ENCODE measurements around the gene KCTD20. TPM values are rescaled to one million over a fixed set of nuclear protein-coding genes. Genes with fewer than 3 reads are reported as not detected.

Gene KCTD20
- total RNA-seq, 2 experiments from 2014 or later = 73.6 to 84.6 TPM

DNA sequence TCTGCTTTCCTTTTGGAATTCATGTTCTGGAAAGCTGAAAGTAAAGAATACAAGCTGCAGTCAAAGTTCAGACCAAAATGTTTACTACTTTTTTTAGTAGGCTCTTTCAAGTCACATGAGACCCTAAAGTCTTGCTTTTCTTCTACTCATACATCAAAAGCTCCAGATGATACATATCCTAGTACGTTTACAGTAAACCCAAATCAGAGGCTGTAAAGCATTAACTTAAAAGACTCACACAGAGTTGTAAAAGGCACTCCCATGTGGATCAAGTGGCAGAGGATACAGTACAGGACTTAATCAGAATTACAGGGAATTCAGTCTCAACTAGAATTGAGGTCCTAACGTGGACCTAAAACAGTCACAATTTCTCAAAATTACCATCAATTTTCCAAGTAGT lies 63.8 kb downstream of the KCTD20 start:
- H3K79me2 ChIP-seq (ENCODE audit: insufficient read depth, low read depth, low read length) = no peaks in the 10 kb centered on the region
- no peaks in the 10 kb centered on the region for H3K4me1 ChIP-seq (ENCODE audit: insufficient read depth, low read length, poor library complexity, severe bottlenecking)
- BruUV-seq (replicated peaks) = no TSS peak
- no peak overlapping the region for H2AFZ ChIP-seq (ENCODE audit: low read length)
- ChIA-PET CTCF (ENCODE audit: unreplicated experiment) (no interaction called here), POLR2A (interaction anchor here (1.0 to 1.3 kb wide), 3 partner anchors 15 to 27 kb away, joined by 3 to 4 read pairs (median 3); no protein-coding TSS in a partner anchor)
- peaks cover 90% of the 10 kb centered on the region for H3K36me3 ChIP-seq (ENCODE audit: insufficient read depth, low read length)
- H3K4me3 ChIP-seq (ENCODE audit: low read depth, low read length, poor library complexity, severe bottlenecking) = no peak overlapping the region
- H3K27ac ChIP-seq (ENCODE audit: low read depth, low read length, poor library complexity, severe bottlenecking) = no peak overlapping the region
- no peaks in the 10 kb centered on the region for H3K9me2 ChIP-seq (ENCODE audit: insufficient read depth, low read length)
- no peak overlapping the region for H3K4me2 ChIP-seq (ENCODE audit: low read length)
- DNase-seq (ENCODE audit: low spot score) = no peak
- H3K9me3 ChIP-seq (ENCODE audit: low read length) = peaks cover 6% of the 10 kb centered on the region; the same call in 1 of the 2 replicates
- intact Hi-C loops (cut with micrococcal nuclease; ENCODE audit: unreplicated experiment) = no loop called here
- no peaks in the 10 kb centered on the region for H4K20me1 ChIP-seq (ENCODE audit: insufficient read depth, low read length)
- TF ChIP-seq, protein P1, sequence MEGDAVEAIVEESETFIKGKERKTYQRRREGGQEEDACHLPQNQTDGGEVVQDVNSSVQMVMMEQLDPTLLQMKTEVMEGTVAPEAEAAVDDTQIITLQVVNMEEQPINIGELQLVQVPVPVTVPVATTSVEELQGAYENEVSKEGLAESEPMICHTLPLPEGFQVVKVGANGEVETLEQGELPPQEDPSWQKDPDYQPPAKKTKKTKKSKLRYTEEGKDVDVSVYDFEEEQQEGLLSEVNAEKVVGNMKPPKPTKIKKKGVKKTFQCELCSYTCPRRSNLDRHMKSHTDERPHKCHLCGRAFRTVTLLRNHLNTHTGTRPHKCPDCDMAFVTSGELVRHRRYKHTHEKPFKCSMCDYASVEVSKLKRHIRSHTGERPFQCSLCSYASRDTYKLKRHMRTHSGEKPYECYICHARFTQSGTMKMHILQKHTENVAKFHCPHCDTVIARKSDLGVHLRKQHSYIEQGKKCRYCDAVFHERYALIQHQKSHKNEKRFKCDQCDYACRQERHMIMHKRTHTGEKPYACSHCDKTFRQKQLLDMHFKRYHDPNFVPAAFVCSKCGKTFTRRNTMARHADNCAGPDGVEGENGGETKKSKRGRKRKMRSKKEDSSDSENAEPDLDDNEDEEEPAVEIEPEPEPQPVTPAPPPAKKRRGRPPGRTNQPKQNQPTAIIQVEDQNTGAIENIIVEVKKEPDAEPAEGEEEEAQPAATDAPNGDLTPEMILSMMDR (conservative IDR thresholded peaks at IDR 0.05; ENCODE audit: low read length) = no peak

DNA sequence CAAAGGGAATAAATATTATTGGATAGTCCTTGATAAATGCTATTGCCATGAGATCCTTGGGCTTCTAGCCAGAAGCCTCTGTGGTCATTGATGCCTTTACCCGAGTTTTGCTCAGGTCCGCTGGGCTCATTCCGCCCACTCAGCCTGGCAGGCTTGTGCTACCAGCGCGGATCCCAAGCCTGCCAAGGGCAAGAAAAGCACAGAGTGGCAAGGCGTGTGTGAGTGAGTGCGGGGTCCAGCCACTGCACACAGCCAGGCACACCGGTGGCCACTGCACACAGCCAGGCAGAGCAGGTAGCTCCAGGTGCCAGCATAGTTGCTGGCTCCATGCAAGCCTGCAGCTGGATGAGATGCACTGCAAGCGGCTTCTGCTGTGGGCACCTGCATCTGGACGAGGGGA lies 65.7 kb downstream of the KCTD20 start:
- DNase-seq (ENCODE audit: low spot score) = no peak
- TF ChIP-seq, protein P1 (conservative IDR thresholded peaks at IDR 0.05; ENCODE audit: low read length) = no peak
- Histone ChIP-seq H3K4me1 (ENCODE audit: insufficient read depth, low read length, poor library complexity, severe bottlenecking) (no peaks in the 10 kb centered on the region), H3K9me3 (ENCODE audit: low read length) (peaks cover 6% of the 10 kb centered on the region; the same call in 1 of the 2 replicates), H3K4me3 (ENCODE audit: low read depth, low read length, poor library complexity, severe bottlenecking) (no peak overlapping the region), H3K4me2 (ENCODE audit: low read length) (no peak overlapping the region), H4K20me1 (ENCODE audit: insufficient read depth, low read length) (no peaks in the 10 kb centered on the region), H3K9me2 (ENCODE audit: insufficient read depth, low read length) (no peaks in the 10 kb centered on the region), H3K79me2 (ENCODE audit: insufficient read depth, low read depth, low read length) (no peaks in the 10 kb centered on the region), H2AFZ (ENCODE audit: low read length) (no peak overlapping the region), H3K27ac (ENCODE audit: low read depth, low read length, poor library complexity, severe bottlenecking) (no peak overlapping the region), H3K36me3 (ENCODE audit: insufficient read depth, low read length) (peaks cover 90% of the 10 kb centered on the region)
- ChIA-PET POLR2A (interaction anchor here (1.2 kb wide), 1 partner anchor 9 kb away, joined by 4 read pairs; no protein-coding TSS in a partner anchor), CTCF (ENCODE audit: unreplicated experiment) (no interaction called here)
- BruUV-seq (replicated peaks) = no TSS peak
- intact Hi-C loops (cut with micrococcal nuclease; ENCODE audit: unreplicated experiment) = no loop called here

DNA sequence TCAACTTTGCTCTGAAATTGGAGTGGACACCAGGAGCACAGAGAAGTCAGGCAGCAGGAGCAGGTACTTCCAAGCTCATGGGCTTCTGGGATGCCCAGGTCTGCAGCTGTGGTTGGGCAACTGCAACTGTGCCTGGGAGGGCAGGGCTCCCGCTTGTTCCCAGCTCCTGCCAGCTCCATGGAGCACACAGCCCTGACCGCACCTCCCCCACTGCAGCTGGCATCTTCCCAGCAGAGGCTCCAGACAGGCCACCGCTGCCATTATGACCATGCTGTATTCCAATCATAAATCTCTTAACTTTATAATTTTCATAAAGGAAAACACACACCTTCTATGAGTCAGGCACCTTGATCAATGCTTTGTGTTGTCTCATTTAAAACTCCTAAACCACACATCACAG lies 67.6 kb downstream of the KCTD20 start:
- Histone ChIP-seq H3K27ac (ENCODE audit: low read depth, low read length, poor library complexity, severe bottlenecking) (no peak overlapping the region), H4K20me1 (ENCODE audit: insufficient read depth, low read length) (no peaks in the 10 kb centered on the region), H3K4me3 (ENCODE audit: low read depth, low read length, poor library complexity, severe bottlenecking) (no peak overlapping the region), H3K4me2 (ENCODE audit: low read length) (no peak overlapping the region), H2AFZ (ENCODE audit: low read length) (no peak overlapping the region), H3K36me3 (ENCODE audit: insufficient read depth, low read length) (peaks cover 89% of the 10 kb centered on the region), H3K79me2 (ENCODE audit: insufficient read depth, low read depth, low read length) (no peaks in the 10 kb centered on the region), H3K4me1 (ENCODE audit: insufficient read depth, low read length, poor library complexity, severe bottlenecking) (no peaks in the 10 kb centered on the region), H3K9me3 (ENCODE audit: low read length) (peaks cover 6% of the 10 kb centered on the region; the same call in 1 of the 2 replicates), H3K9me2 (ENCODE audit: insufficient read depth, low read length) (no peaks in the 10 kb centered on the region)
- TF ChIP-seq EZH2phosphoT487 (IDR thresholded peaks at IDR 0.05; ENCODE audit: borderline replicate concordance, low read depth, low read length) = no peak
- TF ChIP-seq, protein P1 (conservative IDR thresholded peaks at IDR 0.05; ENCODE audit: low read length) = no peak
- ChIA-PET CTCF (ENCODE audit: unreplicated experiment) (no interaction called here), POLR2A (no interaction called here)
- intact Hi-C loops (cut with micrococcal nuclease; ENCODE audit: unreplicated experiment) = no loop called here
- no peak for DNase-seq (ENCODE audit: low spot score)
- BruUV-seq (replicated peaks) = no TSS peak

All from OCI-LY7 (cell line).